NT2/D1 (cell line): ENCODE data around the gene CETN3.

Experiments
- SUZ12 ChIP-seq: IDR thresholded peaks from 2 replicates; pipeline ENCODE4 v1.6.1; 2011; ENCODE audit not compliant: insufficient read length, insufficient read depth; ENCODE audit errors: extremely low read depth
- YY1 ChIP-seq: IDR thresholded peaks from 2 replicates; pipeline ENCODE4 v1.6.1; 2011; ENCODE audit not compliant: insufficient read length, insufficient read depth
- ZNF274 ChIP-seq: IDR thresholded peaks from 2 replicates; pipeline ENCODE4 v1.6.1; 2011; ENCODE audit warnings: mild to moderate bottlenecking, low read depth, low read length

GRCh38 chr5:90402521-90403255 lies 6.9 kb downstream of the CETN3 start:
- TF ChIP-seq ZNF274 = no peak
- TF ChIP-seq YY1 = no peak
- no peak for TF ChIP-seq SUZ12
